Measurements from ENCODE around the gene KIAA0040. TPM values are rescaled to one million over a fixed set of nuclear protein-coding genes. Genes with fewer than 3 reads are reported as not detected.

KIAA0040 gene
- total RNA-seq, 1 experiment from 2014 or later: 0.31 TPM

GRCh38 chr1:175147569-175147968 lies 45.0 kb downstream of the KIAA0040 start:
- CTCF ChIA-PET: no interaction called here
- intact Hi-C loops (cut with micrococcal nuclease; ENCODE audit: unreplicated experiment): no loop called here

GRCh38 chr1:175146529-175147213 lies 45.9 kb downstream of the KIAA0040 start:
- H3K4me1 ChIP-seq (ENCODE audit: control insufficient read depth, insufficient read depth, low read length): no peaks in the 10 kb centered on the region
- in situ Hi-C loops (cut with HindIII; ENCODE audit: low pct_unique_long_range_greater_than_20kb, low sequenced_read_pairs): no loop called here
- no peaks in the 10 kb centered on the region for H3K36me3 ChIP-seq (ENCODE audit: control insufficient read depth, insufficient read depth, low read length)
- peak; percentile 92 for ATAC-seq
- H3K4me3 ChIP-seq (ENCODE audit: low read depth in 2 of 2, low read length in 2 of 2): peak overlapping the region in 1 of 2 experiments; percentile 25; a peak in 1 of 4 replicates
- H3K27ac ChIP-seq (ENCODE audit: low read length): no peak overlapping the region
- peak; percentile 96 for TF ChIP-seq CTCF (IDR thresholded peaks at IDR 0.05)
- TF ChIP-seq REST (IDR thresholded peaks at IDR 0.05; ENCODE audit: insufficient read depth in 1 of 2, low read depth in 2 of 2, low read length in 1 of 2): no peak
- H3K9me3 ChIP-seq (ENCODE audit: control insufficient read depth, insufficient read depth, low read depth, low read length): no peaks in the 10 kb centered on the region
- ChIA-PET POLR2A (no interaction called here), CTCF (interaction anchor here (0.7 to 1.7 kb wide), 6 partner anchors 8 to 1944 kb away, joined by 3 to 13 read pairs (median 5); no protein-coding TSS in a partner anchor)
- DNase-seq (ENCODE audit: low read depth, low spot score): no peak
- H3K27me3 ChIP-seq (ENCODE audit: control insufficient read depth, insufficient read depth, low read length): peaks cover 19% of the 10 kb centered on the region
- intact Hi-C loops (cut with micrococcal nuclease; ENCODE audit: unreplicated experiment): no loop called here
- BruUV-seq (replicated peaks): no TSS peak

More at GRCh38 chr1:175147569-175147968, 45.0 kb downstream of the KIAA0040 start:
- Histone ChIP-seq H3K27ac (ENCODE audit: low read length) (no peak overlapping the region), H3K4me3 (ENCODE audit: low read depth in 2 of 2, low read length in 2 of 2) (no peak overlapping the region), H3K36me3 (ENCODE audit: control insufficient read depth, insufficient read depth, low read length) (no peaks in the 10 kb centered on the region), H3K27me3 (ENCODE audit: control insufficient read depth, insufficient read depth, low read length) (peaks cover 21% of the 10 kb centered on the region), H3K4me1 (ENCODE audit: control insufficient read depth, insufficient read depth, low read length) (no peaks in the 10 kb centered on the region), H3K9me3 (ENCODE audit: control insufficient read depth, insufficient read depth, low read depth, low read length) (no peaks in the 10 kb centered on the region)
- TF ChIP-seq POLR2AphosphoS5 (IDR thresholded peaks at IDR 0.05; ENCODE audit: low read depth, low read length) (no peak), SIN3A (IDR thresholded peaks at IDR 0.05; ENCODE audit: borderline replicate concordance, insufficient read depth, low read depth, low read length) (no peak), REST (IDR thresholded peaks at IDR 0.05; ENCODE audit: insufficient read depth in 1 of 2, low read depth in 2 of 2, low read length in 1 of 2) (no peak)
- in situ Hi-C loops (cut with HindIII; ENCODE audit: low pct_unique_long_range_greater_than_20kb, low sequenced_read_pairs): no loop called here
- DNase-seq (ENCODE audit: low read depth, low spot score): no peak
- BruUV-seq (replicated peaks): no TSS peak
- POLR2A ChIA-PET: no interaction called here
- no peak for ATAC-seq

Measured in Panc1 (cell line).